ENCODE results near the gene TGM6.

TGM6 gene

DNA sequence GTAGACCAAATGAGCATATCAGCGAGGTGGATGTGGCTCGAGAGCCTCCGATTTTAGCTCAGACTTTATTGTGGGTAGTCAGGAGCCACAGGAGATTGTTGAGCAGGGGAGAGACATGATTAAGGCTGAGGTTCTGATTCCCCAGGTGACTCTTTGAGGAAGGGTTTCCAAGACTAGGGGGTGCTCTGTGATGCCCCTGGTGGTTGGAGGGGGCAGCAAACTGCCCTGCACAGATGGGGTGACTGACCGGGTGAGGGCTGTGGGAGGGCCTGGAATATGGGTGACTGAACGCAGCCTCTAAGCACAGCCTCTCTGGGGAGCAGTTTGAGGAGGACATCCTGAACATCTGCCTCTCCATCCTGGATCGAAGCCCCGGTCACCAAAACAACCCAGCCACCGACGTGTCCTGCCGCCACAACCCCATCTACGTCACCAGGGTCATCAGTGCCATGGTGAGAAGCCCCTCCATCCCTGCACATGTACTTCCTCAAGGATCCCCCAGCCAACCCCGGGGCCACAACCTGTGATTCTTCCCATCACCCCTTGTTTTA is 17.0 kb downstream of the TGM6 start:
- TF ChIP-seq, protein P1, sequence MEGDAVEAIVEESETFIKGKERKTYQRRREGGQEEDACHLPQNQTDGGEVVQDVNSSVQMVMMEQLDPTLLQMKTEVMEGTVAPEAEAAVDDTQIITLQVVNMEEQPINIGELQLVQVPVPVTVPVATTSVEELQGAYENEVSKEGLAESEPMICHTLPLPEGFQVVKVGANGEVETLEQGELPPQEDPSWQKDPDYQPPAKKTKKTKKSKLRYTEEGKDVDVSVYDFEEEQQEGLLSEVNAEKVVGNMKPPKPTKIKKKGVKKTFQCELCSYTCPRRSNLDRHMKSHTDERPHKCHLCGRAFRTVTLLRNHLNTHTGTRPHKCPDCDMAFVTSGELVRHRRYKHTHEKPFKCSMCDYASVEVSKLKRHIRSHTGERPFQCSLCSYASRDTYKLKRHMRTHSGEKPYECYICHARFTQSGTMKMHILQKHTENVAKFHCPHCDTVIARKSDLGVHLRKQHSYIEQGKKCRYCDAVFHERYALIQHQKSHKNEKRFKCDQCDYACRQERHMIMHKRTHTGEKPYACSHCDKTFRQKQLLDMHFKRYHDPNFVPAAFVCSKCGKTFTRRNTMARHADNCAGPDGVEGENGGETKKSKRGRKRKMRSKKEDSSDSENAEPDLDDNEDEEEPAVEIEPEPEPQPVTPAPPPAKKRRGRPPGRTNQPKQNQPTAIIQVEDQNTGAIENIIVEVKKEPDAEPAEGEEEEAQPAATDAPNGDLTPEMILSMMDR (IDR thresholded peaks at IDR 0.05; ENCODE audit: low read depth, low read length): peak; percentile 39
- H3K9me3 ChIP-seq (ENCODE audit: severe bottlenecking): no peaks in the 10 kb centered on the region
- H3K4me3 ChIP-seq (ENCODE audit: low read depth, low read length): no peak overlapping the region
- DNase-seq: peak; percentile 20
- no peak overlapping the region for H3K27ac ChIP-seq
- no peaks in the 10 kb centered on the region for H3K27me3 ChIP-seq (ENCODE audit: insufficient read depth, low read depth, severe bottlenecking)
- H3K36me3 ChIP-seq: no peaks in the 10 kb centered on the region

GRCh38 chr20:2398449-2398848 is 17.7 kb downstream of the TGM6 start:
- TF ChIP-seq, protein P1 (IDR thresholded peaks at IDR 0.05; ENCODE audit: low read depth, low read length): no peak
- H3K4me3 ChIP-seq (ENCODE audit: low read depth, low read length): no peak overlapping the region
- H3K27me3 ChIP-seq (ENCODE audit: insufficient read depth, low read depth, severe bottlenecking): no peaks in the 10 kb centered on the region
- no peaks in the 10 kb centered on the region for H3K36me3 ChIP-seq
- no peak for DNase-seq
- no peak overlapping the region for H3K27ac ChIP-seq
- H3K9me3 ChIP-seq (ENCODE audit: severe bottlenecking): no peaks in the 10 kb centered on the region

DNA sequence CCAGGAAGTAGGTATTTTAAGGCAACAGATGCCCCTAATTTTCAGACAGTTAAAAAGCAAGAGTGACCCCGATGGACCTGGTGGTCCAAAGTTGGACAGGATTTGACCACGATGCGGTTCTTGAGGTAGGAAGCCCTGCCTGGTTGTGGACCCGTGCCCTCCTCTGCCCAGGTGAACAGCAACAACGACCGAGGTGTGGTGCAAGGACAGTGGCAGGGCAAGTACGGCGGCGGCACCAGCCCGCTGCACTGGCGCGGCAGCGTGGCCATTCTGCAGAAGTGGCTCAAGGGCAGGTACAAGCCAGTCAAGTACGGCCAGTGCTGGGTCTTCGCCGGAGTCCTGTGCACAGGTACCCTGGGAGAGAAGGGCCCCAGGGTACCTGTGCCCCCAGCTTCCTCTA is 18.7 kb downstream of the TGM6 start:
- DNase-seq: no peak
- no peak overlapping the region for H3K27ac ChIP-seq
- no peaks in the 10 kb centered on the region for H3K9me3 ChIP-seq (ENCODE audit: severe bottlenecking)
- no peak overlapping the region for H3K4me3 ChIP-seq (ENCODE audit: low read depth, low read length)
- H3K27me3 ChIP-seq (ENCODE audit: insufficient read depth, low read depth, severe bottlenecking): no peaks in the 10 kb centered on the region
- TF ChIP-seq, protein P1 (IDR thresholded peaks at IDR 0.05; ENCODE audit: low read depth, low read length): no peak
- H3K36me3 ChIP-seq: no peaks in the 10 kb centered on the region

- H3K27ac ChIP-seq: no peak overlapping the region
- no peak overlapping the region for H3K4me3 ChIP-seq (ENCODE audit: low read depth, low read length)
- no peaks in the 10 kb centered on the region for H3K36me3 ChIP-seq
- no peaks in the 10 kb centered on the region for H3K27me3 ChIP-seq (ENCODE audit: insufficient read depth, low read depth, severe bottlenecking)
- TF ChIP-seq, protein P1 (IDR thresholded peaks at IDR 0.05; ENCODE audit: low read depth, low read length): no peak
- DNase-seq: no peak
- no peaks in the 10 kb centered on the region for H3K9me3 ChIP-seq (ENCODE audit: severe bottlenecking)
These were observed 19.6 kb downstream of the TGM6 start for GRCh38 chr20:2400290-2400689.

DNA sequence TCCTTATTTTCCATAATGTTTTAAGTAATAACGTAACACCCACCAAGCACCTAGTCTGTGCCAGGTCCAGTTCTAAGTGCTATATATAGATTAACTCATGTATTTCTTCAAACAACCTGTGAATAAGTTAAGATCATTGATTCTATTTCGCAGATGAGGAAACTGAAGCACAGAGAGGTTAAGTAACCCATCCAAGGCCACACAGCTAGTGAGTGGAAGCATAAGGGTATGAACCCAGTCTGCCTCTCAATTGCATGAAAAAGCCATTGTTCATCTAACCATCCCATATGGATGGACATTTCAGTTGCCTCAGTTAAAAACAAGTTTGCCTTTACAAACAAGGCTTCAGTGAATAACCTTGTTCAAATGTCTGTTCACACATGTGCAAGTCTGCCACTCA is 20.8 kb downstream of the TGM6 start:
- Histone ChIP-seq H3K27me3 (ENCODE audit: insufficient read depth, low read depth, severe bottlenecking) (no peaks in the 10 kb centered on the region), H3K27ac (no peak overlapping the region), H3K4me3 (ENCODE audit: low read depth, low read length) (no peak overlapping the region), H3K36me3 (no peaks in the 10 kb centered on the region), H3K9me3 (ENCODE audit: severe bottlenecking) (no peaks in the 10 kb centered on the region)
- TF ChIP-seq, protein P1 (IDR thresholded peaks at IDR 0.05; ENCODE audit: low read depth, low read length): no peak
- DNase-seq: no peak
